ENCODE data around the gene ANO6.
"Not testable (repeated sequence)": the region's sequence is repeated elsewhere in the genome, so short reads cannot be mapped to it uniquely, and the experiment has no call there.

DNA sequence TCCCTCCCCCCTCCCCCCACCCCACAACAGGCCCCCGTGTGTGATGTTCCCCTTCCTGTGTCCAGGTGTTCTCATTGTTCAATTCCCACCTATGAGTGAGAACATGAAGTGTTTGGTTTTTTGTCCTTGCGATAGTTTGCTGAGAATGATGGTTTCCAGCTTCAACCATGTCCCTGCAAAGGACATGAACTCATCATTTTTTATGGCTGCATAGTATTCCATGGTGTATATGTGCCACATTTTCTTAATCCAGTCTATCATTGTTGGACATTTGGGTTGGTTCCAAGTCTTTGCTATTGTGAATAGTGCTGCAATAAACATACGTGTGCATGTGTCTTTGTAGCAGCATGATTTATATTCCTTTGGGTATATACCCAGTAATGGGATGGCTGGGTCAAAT is 101.4 kb downstream of the ANO6 start:
- TF ChIP-seq CTCF, POLR2A (IDR thresholded peaks at IDR 0.05): not testable (repeated sequence)
